ENCODE measurements around the gene TSPAN1.

The TSPAN1 gene

GRCh38 chr1:46188295-46189030, 13.6 kb downstream of the TSPAN1 start:
- H2AK5ac ChIP-seq (ENCODE audit: low read length, severe bottlenecking): no peak overlapping the region
- no peak overlapping the region for H3K27ac ChIP-seq (ENCODE audit: low read length, poor library complexity, severe bottlenecking)
- no peak overlapping the region for H2AFZ ChIP-seq (ENCODE audit: low read depth, low read length)
- no peak overlapping the region for H4K91ac ChIP-seq (ENCODE audit: low read length)
- no peak overlapping the region for H2BK5ac ChIP-seq (ENCODE audit: low read depth, low read length, poor library complexity, severe bottlenecking)
- H3K4ac ChIP-seq (ENCODE audit: low read depth in 1 of 2, low read length in 2 of 2): no peak overlapping the region
- peak overlapping the region; percentile 77 for H3K9ac ChIP-seq (ENCODE audit: low read length)
- H3K9me3 ChIP-seq (ENCODE audit: control insufficient read depth, low read length): no peaks in the 10 kb centered on the region
- DNase-seq: no peak
- H2BK120ac ChIP-seq (ENCODE audit: low read depth, low read length): no peak overlapping the region
- no peak overlapping the region for H2BK12ac ChIP-seq (ENCODE audit: low read length in 2 of 2)
- H2BK15ac ChIP-seq (ENCODE audit: low read depth, poor library complexity, severe bottlenecking): no peak overlapping the region
- no peak overlapping the region for H4K8ac ChIP-seq (ENCODE audit: low read length)
- peaks cover 53 to 54% of the 10 kb centered on the region in 2 experiments for H3K36me3 ChIP-seq (ENCODE audit: control insufficient read depth in 1 of 2, insufficient read depth in 2 of 2, low read depth in 1 of 2, low read length in 2 of 2)
- peaks cover 23% of the 10 kb centered on the region for H3K4me1 ChIP-seq (ENCODE audit: control insufficient read depth, insufficient read depth, low read depth, low read length)
- H3K18ac ChIP-seq (ENCODE audit: low read depth in 1 of 2, low read length in 2 of 2): no peak overlapping the region
- H3K23ac ChIP-seq (ENCODE audit: low read length in 2 of 2): no peak overlapping the region
- no peak overlapping the region for H3K4me2 ChIP-seq (ENCODE audit: low read length, poor library complexity, severe bottlenecking)
- H3K27me3 ChIP-seq (ENCODE audit: control insufficient read depth in 1 of 2, insufficient read depth in 1 of 2, low read length in 2 of 2): no peaks in the 10 kb centered on the region
- WGBS: 94% methylated on average over 5 of the region's 6 CpGs
- no peak overlapping the region for H3K4me3 ChIP-seq (ENCODE audit: insufficient read depth in 1 of 2, low read depth in 1 of 2, low read length in 2 of 2)
- H3K14ac ChIP-seq (ENCODE audit: low read length in 2 of 2): no peak overlapping the region
- peaks cover 6% of the 10 kb centered on the region for H3K79me1 ChIP-seq (replicated peaks; ENCODE audit: low read length, poor library complexity, severe bottlenecking)

- no peaks in the 10 kb centered on the region for H3K27me3 ChIP-seq (ENCODE audit: control insufficient read depth in 1 of 2, insufficient read depth in 1 of 2, low read length in 2 of 2)
- H2BK15ac ChIP-seq (ENCODE audit: low read depth, poor library complexity, severe bottlenecking): no peak overlapping the region
- H2AFZ ChIP-seq (ENCODE audit: low read depth, low read length): no peak overlapping the region
- H2BK5ac ChIP-seq (ENCODE audit: low read depth, low read length, poor library complexity, severe bottlenecking): no peak overlapping the region
- no peak overlapping the region for H3K27ac ChIP-seq (ENCODE audit: low read length, poor library complexity, severe bottlenecking)
- 90% methylated on average over 3 of the region's 3 CpGs for WGBS
- H3K4me1 ChIP-seq (ENCODE audit: control insufficient read depth, insufficient read depth, low read depth, low read length): peaks cover 18% of the 10 kb centered on the region
- no peaks in the 10 kb centered on the region for H3K9me3 ChIP-seq (ENCODE audit: control insufficient read depth, low read length)
- H3K4me2 ChIP-seq (ENCODE audit: low read length, poor library complexity, severe bottlenecking): no peak overlapping the region
- H3K4me3 ChIP-seq (ENCODE audit: insufficient read depth in 1 of 2, low read depth in 1 of 2, low read length in 2 of 2): no peak overlapping the region
- no peak overlapping the region for H2BK120ac ChIP-seq (ENCODE audit: low read depth, low read length)
- no peak overlapping the region for H4K8ac ChIP-seq (ENCODE audit: low read length)
- no peak for DNase-seq
- peaks cover 11% of the 10 kb centered on the region for H3K79me1 ChIP-seq (replicated peaks; ENCODE audit: low read length, poor library complexity, severe bottlenecking)
- no peak overlapping the region for H3K9ac ChIP-seq (ENCODE audit: low read length)
- H3K14ac ChIP-seq (ENCODE audit: low read length in 2 of 2): no peak overlapping the region
- no peak overlapping the region for H3K23ac ChIP-seq (ENCODE audit: low read length in 2 of 2)
- no peak overlapping the region for H2AK5ac ChIP-seq (ENCODE audit: low read length, severe bottlenecking)
- no peak overlapping the region for H2BK12ac ChIP-seq (ENCODE audit: low read length in 2 of 2)
- no peak overlapping the region for H4K91ac ChIP-seq (ENCODE audit: low read length)
- H3K36me3 ChIP-seq (ENCODE audit: control insufficient read depth in 1 of 2, insufficient read depth in 2 of 2, low read depth in 1 of 2, low read length in 2 of 2): peaks cover 68 to 73% of the 10 kb centered on the region in 2 experiments
- H3K4ac ChIP-seq (ENCODE audit: low read depth in 1 of 2, low read length in 2 of 2): no peak overlapping the region
- no peak overlapping the region for H3K18ac ChIP-seq (ENCODE audit: low read depth in 1 of 2, low read length in 2 of 2)
These were observed 15.7 kb downstream of the TSPAN1 start for GRCh38 chr1:46190539-46190938.

GRCh38 chr1:46191033-46191701, 16.3 kb downstream of the TSPAN1 start:
- Histone ChIP-seq H3K36me3 (ENCODE audit: control insufficient read depth in 1 of 2, insufficient read depth in 2 of 2, low read depth in 1 of 2, low read length in 2 of 2) (peaks cover 72 to 79% of the 10 kb centered on the region in 2 experiments), H2BK5ac (ENCODE audit: low read depth, low read length, poor library complexity, severe bottlenecking) (no peak overlapping the region), H3K27me3 (ENCODE audit: control insufficient read depth in 1 of 2, insufficient read depth in 1 of 2, low read length in 2 of 2) (no peaks in the 10 kb centered on the region), H3K4me2 (ENCODE audit: low read length, poor library complexity, severe bottlenecking) (no peak overlapping the region), H2BK12ac (ENCODE audit: low read length in 2 of 2) (no peak overlapping the region), H4K91ac (ENCODE audit: low read length) (no peak overlapping the region), H3K27ac (ENCODE audit: low read length, poor library complexity, severe bottlenecking) (no peak overlapping the region), H2BK15ac (ENCODE audit: low read depth, poor library complexity, severe bottlenecking) (no peak overlapping the region), H3K23ac (ENCODE audit: low read length in 2 of 2) (no peak overlapping the region), H3K4me1 (ENCODE audit: control insufficient read depth, insufficient read depth, low read depth, low read length) (peaks cover 14% of the 10 kb centered on the region), H2AK5ac (ENCODE audit: low read length, severe bottlenecking) (no peak overlapping the region), H2BK120ac (ENCODE audit: low read depth, low read length) (no peak overlapping the region), H4K8ac (ENCODE audit: low read length) (no peak overlapping the region), H3K14ac (ENCODE audit: low read length in 2 of 2) (no peak overlapping the region), H3K4me3 (ENCODE audit: insufficient read depth in 1 of 2, low read depth in 1 of 2, low read length in 2 of 2) (no peak overlapping the region), H2AFZ (ENCODE audit: low read depth, low read length) (no peak overlapping the region), H3K9ac (ENCODE audit: low read length) (no peak overlapping the region), H3K79me1 (replicated peaks; ENCODE audit: low read length, poor library complexity, severe bottlenecking) (peaks cover 11% of the 10 kb centered on the region), H3K9me3 (ENCODE audit: control insufficient read depth, low read length) (no peaks in the 10 kb centered on the region), H3K4ac (ENCODE audit: low read depth in 1 of 2, low read length in 2 of 2) (no peak overlapping the region), H3K18ac (ENCODE audit: low read depth in 1 of 2, low read length in 2 of 2) (no peak overlapping the region)
- no peak for DNase-seq
- 95% methylated on average over 7 of the region's 9 CpGs for WGBS

GRCh38 chr1:46192171-46192570, 17.3 kb downstream of the TSPAN1 start:
- Histone ChIP-seq H3K18ac (ENCODE audit: low read depth in 1 of 2, low read length in 2 of 2) (no peak overlapping the region), H2AK5ac (ENCODE audit: low read length, severe bottlenecking) (no peak overlapping the region), H3K4me1 (ENCODE audit: control insufficient read depth, insufficient read depth, low read depth, low read length) (peaks cover 20% of the 10 kb centered on the region), H3K4me2 (ENCODE audit: low read length, poor library complexity, severe bottlenecking) (no peak overlapping the region), H3K4me3 (ENCODE audit: insufficient read depth in 1 of 2, low read depth in 1 of 2, low read length in 2 of 2) (no peak overlapping the region), H2AFZ (ENCODE audit: low read depth, low read length) (no peak overlapping the region), H3K36me3 (ENCODE audit: control insufficient read depth in 1 of 2, insufficient read depth in 2 of 2, low read depth in 1 of 2, low read length in 2 of 2) (peaks cover 74 to 85% of the 10 kb centered on the region in 2 experiments), H4K8ac (ENCODE audit: low read length) (no peak overlapping the region), H2BK15ac (ENCODE audit: low read depth, poor library complexity, severe bottlenecking) (no peak overlapping the region), H3K79me1 (replicated peaks; ENCODE audit: low read length, poor library complexity, severe bottlenecking) (peaks cover 18% of the 10 kb centered on the region), H3K27ac (ENCODE audit: low read length, poor library complexity, severe bottlenecking) (no peak overlapping the region), H3K27me3 (ENCODE audit: control insufficient read depth in 1 of 2, insufficient read depth in 1 of 2, low read length in 2 of 2) (no peaks in the 10 kb centered on the region), H2BK120ac (ENCODE audit: low read depth, low read length) (no peak overlapping the region), H3K23ac (ENCODE audit: low read length in 2 of 2) (no peak overlapping the region), H3K14ac (ENCODE audit: low read length in 2 of 2) (no peak overlapping the region), H3K4ac (ENCODE audit: low read depth in 1 of 2, low read length in 2 of 2) (no peak overlapping the region), H2BK12ac (ENCODE audit: low read length in 2 of 2) (no peak overlapping the region), H3K9me3 (ENCODE audit: control insufficient read depth, low read length) (no peaks in the 10 kb centered on the region), H3K9ac (ENCODE audit: low read length) (no peak overlapping the region), H2BK5ac (ENCODE audit: low read depth, low read length, poor library complexity, severe bottlenecking) (no peak overlapping the region), H4K91ac (ENCODE audit: low read length) (no peak overlapping the region)
- WGBS: 97% methylated on average over 10 of the region's 10 CpGs
- no peak for DNase-seq

Data from mesenchymal stem cell (in vitro differentiated cells and primary cell).